Measurements from ENCODE around the gene ABHD11. TPM values are rescaled to one million over a fixed set of nuclear protein-coding genes. Genes with fewer than 3 reads are reported as not detected.

The ABHD11 gene
- total RNA-seq, 4 donors from 2014 or later = 5.6 to 8.5 (median 6.6) TPM

DNA sequence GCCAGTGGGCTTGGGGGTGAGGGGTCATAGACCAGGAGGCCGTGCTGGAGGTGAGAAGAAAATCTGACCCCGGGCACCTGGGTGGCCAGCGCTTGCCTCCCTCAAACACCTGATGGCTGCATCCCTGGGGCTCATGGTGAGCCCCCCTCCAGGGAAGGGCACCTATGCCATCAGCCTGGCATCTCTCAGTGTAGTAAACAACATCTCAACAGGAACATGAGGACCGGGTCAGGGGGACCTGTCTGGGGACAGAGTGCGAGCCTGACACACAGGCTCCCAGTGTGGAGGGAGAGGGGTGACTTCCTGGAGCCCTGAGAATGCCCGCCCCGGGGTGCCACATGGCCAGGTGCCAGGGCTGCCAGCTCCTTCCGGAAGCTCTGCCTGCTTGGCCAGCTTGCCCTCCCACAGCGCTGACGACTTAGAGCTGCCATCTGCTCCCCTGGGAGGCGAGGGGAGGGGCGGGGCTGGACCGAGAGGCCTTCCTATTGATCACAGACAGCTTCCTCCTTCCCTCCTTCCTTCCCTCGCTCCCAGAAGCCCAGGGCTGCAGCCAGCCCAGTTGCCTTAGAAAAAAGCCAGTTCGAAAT lies 31.5 kb downstream of the ABHD11 start:
- peaks cover 0 to 53% of the 10 kb centered on the region in 2 donors for H3K36me3 ChIP-seq
- no CpG with 5 or more reads among the region's 15 CpGs for WGBS, 2 donors (ENCODE audit: low coverage in 1 of 2)
- H3K9me3 ChIP-seq = no peaks in the 10 kb centered on the region
- no peak overlapping the region for H3K27ac ChIP-seq
- TF ChIP-seq POLR2A (IDR thresholded peaks at IDR 0.05) (no peak), EP300 (IDR thresholded peaks at IDR 0.05) (no peak), POLR2AphosphoS5 (IDR thresholded peaks at IDR 0.05) (no peak)
- TF ChIP-seq, protein P1, sequence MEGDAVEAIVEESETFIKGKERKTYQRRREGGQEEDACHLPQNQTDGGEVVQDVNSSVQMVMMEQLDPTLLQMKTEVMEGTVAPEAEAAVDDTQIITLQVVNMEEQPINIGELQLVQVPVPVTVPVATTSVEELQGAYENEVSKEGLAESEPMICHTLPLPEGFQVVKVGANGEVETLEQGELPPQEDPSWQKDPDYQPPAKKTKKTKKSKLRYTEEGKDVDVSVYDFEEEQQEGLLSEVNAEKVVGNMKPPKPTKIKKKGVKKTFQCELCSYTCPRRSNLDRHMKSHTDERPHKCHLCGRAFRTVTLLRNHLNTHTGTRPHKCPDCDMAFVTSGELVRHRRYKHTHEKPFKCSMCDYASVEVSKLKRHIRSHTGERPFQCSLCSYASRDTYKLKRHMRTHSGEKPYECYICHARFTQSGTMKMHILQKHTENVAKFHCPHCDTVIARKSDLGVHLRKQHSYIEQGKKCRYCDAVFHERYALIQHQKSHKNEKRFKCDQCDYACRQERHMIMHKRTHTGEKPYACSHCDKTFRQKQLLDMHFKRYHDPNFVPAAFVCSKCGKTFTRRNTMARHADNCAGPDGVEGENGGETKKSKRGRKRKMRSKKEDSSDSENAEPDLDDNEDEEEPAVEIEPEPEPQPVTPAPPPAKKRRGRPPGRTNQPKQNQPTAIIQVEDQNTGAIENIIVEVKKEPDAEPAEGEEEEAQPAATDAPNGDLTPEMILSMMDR (IDR thresholded peaks at IDR 0.05) = no peak
- peaks cover 0 to 31% (median 7%) of the 10 kb centered on the region in 3 donors for H3K4me1 ChIP-seq
- H3K4me3 ChIP-seq = no peak overlapping the region
- ATAC-seq = peak; percentile 22
- no peaks in the 10 kb centered on the region for H3K27me3 ChIP-seq

DNA sequence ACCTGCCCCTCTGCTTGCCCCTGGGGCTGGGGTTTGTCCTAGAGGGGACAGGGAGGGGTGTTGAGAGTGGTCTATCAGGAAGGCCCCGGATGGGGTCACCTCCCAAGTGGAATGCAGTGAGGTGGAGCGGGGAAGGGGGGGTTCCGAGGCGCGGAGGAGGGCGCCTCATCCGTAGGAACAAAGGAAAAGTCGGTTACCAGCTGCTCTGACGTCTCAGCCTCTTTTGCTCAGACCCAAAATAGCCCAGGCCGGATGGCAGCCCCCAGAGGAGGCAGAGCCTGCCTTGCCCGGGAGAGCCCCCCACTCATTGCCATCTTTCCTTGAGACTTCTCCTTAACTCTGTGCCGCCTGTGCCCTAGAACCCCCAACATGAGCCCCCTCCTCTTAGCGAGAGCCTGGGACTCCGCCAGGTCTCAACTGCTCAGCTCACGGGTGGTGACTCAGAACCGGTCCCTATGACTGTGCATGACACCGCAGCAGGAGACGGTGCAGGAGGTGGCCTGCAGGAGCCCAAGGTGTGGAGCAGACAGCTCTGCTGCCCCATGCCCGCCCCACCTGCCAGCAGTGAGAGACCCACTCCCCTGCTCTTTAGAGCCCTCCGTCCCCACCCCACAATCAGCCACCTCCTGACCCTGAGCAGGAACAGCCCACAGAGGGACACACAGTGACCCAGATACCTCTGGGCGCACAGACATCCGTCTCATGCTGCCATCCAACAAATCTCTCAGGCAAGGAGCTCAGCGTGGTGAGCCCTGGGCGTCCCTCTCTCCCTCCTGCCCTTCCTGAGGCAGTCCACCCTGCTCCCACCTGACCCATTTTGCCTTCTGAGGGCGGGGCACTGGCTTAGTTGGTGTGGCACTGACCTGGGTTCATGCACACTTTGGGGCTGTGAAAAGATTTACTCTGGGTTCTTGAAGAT lies 32.2 kb downstream of the ABHD11 start:
- H3K27me3 ChIP-seq = no peaks in the 10 kb centered on the region
- ATAC-seq = no peak
- peaks cover 0 to 60% of the 10 kb centered on the region in 2 donors for H3K36me3 ChIP-seq
- no peak overlapping the region for H3K27ac ChIP-seq
- no peak overlapping the region for H3K4me3 ChIP-seq
- no peaks in the 10 kb centered on the region for H3K9me3 ChIP-seq
- H3K4me1 ChIP-seq = peaks cover 0 to 25% (median 7%) of the 10 kb centered on the region in 3 donors
- 74% methylated on average over 4 of the region's 25 CpGs; no CpG with 5 or more reads in 1 of the 2 donors for WGBS, 2 donors (ENCODE audit: low coverage in 1 of 2)
- TF ChIP-seq, protein P1 (IDR thresholded peaks at IDR 0.05) = no peak
- TF ChIP-seq POLR2AphosphoS5 (IDR thresholded peaks at IDR 0.05) = no peak

DNA sequence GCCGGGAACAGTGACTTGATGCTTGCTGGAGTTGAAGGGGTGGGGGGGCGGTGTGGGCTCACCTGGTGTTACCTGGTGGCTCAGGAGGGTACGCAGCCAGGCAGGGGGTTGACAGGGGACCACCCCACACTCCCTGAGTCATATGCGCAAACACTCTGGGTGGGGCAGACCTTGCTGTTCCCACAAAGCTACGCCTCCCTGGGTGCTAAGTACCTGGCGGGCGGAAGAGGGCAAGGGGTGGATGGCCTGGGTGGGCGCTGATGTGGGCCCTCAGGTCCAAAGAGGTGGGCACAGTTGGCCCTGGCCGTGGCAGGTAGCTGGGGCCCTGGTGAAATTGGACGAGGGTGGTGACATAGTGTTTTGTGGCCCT lies 33.1 kb downstream of the ABHD11 start:
- Histone ChIP-seq H3K4me3 (no peak overlapping the region), H3K27ac (no peak overlapping the region), H3K36me3 (peaks cover 0 to 68% of the 10 kb centered on the region in 2 donors), H3K9me3 (no peaks in the 10 kb centered on the region), H3K27me3 (no peaks in the 10 kb centered on the region), H3K4me1 (peaks cover 0 to 22% (median 7%) of the 10 kb centered on the region in 3 donors)
- WGBS, 2 donors (ENCODE audit: low coverage in 1 of 2) = 100% methylated on average over 1 of the region's 10 CpGs; no CpG with 5 or more reads in 1 of the 2 donors
- no peak for TF ChIP-seq POLR2A (IDR thresholded peaks at IDR 0.05)
- TF ChIP-seq, protein P1 (IDR thresholded peaks at IDR 0.05) = no peak
- TF ChIP-seq EP300 (IDR thresholded peaks at IDR 0.05) = no peak
- no peak for TF ChIP-seq POLR2AphosphoS5 (IDR thresholded peaks at IDR 0.05)
- ATAC-seq = no peak

DNA sequence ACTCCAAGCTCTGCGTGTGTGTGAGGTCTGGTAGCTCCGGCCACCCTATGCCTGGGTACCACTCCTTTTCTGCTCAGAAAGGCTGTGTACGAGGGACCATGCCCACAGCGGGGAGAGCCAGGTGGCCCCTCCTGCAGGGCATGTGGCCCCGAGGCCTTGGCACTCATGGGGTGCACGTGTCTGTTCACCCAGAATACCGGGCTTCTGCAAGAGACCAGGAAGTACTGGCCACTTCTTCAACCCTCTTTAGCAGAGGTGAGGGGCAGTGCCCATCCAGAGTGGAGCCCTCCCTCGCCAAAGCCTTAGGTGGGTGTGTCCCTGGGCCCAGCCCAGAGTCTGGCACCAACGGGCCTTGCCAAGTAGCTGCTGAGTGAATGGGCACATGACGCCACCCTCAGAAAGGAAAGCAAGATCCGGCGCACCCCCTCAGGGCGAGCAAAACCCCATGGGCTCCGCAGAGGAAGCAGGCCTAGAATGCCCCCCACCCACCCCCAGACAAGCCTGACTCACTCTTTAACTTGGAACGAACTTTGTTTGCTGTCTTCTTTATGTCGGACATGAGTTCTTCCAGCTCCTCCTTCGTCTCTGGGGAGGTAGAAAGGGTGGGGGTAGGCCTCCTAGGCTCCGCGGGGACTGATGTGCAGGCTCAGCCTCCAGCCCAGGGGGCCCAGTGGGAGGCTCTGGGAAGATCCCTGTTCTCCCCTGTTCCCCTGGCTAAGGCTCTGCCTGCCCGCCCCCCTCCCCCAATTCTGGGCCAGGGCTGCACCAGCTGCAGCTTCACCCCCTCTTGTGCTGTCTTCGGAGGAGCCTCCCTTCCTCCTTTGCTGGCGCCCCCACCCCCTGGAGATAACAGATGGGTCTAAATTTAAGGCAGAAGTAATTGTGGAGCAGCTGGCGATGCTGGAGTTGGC lies 33.7 kb downstream of the ABHD11 start:
- ATAC-seq = no peak
- Histone ChIP-seq H3K9me3 (no peaks in the 10 kb centered on the region), H3K4me3 (no peak overlapping the region), H3K4me1 (peaks cover 0 to 22% (median 7%) of the 10 kb centered on the region in 3 donors), H3K27ac (no peak overlapping the region), H3K27me3 (no peaks in the 10 kb centered on the region), H3K36me3 (peaks cover 0 to 74% of the 10 kb centered on the region in 2 donors)
- 85 to 97% methylated on average over 4 to 7 of the region's 23 CpGs for WGBS, 2 donors (ENCODE audit: low coverage in 1 of 2)
- no peak for TF ChIP-seq POLR2AphosphoS5 (IDR thresholded peaks at IDR 0.05)
- no peak for TF ChIP-seq EP300 (IDR thresholded peaks at IDR 0.05)
- TF ChIP-seq POLR2A (IDR thresholded peaks at IDR 0.05) = no peak
- TF ChIP-seq, protein P1 (IDR thresholded peaks at IDR 0.05) = no peak

Data from gastroesophageal sphincter (tissue), 4 donors.